ENCODE measurements around the gene ZNF682.
"Not testable (repeated sequence)": the region's sequence is repeated elsewhere in the genome, so short reads cannot be mapped to it uniquely, and the experiment has no call there.

The ZNF682 gene

GRCh38 chr19:20072936-20073335 is 33.6 kb upstream of the ZNF682 start:
- ChIA-PET POLR2A (ENCODE audit: low non-redundant PET) (no interaction called here), CTCF (no interaction called here)
- no peak overlapping the region for H3K27ac ChIP-seq
- TF ChIP-seq, protein P1, sequence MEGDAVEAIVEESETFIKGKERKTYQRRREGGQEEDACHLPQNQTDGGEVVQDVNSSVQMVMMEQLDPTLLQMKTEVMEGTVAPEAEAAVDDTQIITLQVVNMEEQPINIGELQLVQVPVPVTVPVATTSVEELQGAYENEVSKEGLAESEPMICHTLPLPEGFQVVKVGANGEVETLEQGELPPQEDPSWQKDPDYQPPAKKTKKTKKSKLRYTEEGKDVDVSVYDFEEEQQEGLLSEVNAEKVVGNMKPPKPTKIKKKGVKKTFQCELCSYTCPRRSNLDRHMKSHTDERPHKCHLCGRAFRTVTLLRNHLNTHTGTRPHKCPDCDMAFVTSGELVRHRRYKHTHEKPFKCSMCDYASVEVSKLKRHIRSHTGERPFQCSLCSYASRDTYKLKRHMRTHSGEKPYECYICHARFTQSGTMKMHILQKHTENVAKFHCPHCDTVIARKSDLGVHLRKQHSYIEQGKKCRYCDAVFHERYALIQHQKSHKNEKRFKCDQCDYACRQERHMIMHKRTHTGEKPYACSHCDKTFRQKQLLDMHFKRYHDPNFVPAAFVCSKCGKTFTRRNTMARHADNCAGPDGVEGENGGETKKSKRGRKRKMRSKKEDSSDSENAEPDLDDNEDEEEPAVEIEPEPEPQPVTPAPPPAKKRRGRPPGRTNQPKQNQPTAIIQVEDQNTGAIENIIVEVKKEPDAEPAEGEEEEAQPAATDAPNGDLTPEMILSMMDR (conservative IDR thresholded peaks at IDR 0.05; ENCODE audit: low read depth), result no peak
- DNase-seq (ENCODE audit: low spot score), result no peak

DNA sequence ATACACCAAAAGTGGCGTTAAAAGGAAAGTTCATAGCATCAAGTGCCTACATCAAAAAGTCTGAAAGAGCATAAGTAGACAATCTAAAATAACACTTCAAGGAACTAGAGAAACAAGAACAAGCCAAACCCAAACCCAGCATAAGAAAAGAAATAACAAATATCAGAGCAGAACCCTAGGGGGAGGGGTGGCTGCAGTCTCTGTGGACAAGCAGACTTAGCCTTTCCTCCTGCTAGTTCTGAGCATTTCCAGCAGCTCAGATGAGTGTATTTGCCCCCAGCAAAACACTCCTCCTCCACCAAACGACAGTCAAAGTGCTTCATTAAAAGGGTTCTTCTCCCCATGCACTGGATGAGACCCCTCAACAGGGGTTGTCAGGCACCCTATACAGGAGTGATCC is 31.4 kb upstream of the ZNF682 start:
- H3K27ac ChIP-seq, result no peak overlapping the region
- no peak for DNase-seq (ENCODE audit: low spot score)
- TF ChIP-seq, protein P1 (conservative IDR thresholded peaks at IDR 0.05; ENCODE audit: low read depth), result no peak
- CTCF ChIA-PET, result no interaction called here
- POLR2A ChIA-PET (ENCODE audit: low non-redundant PET), result no interaction called here

DNA sequence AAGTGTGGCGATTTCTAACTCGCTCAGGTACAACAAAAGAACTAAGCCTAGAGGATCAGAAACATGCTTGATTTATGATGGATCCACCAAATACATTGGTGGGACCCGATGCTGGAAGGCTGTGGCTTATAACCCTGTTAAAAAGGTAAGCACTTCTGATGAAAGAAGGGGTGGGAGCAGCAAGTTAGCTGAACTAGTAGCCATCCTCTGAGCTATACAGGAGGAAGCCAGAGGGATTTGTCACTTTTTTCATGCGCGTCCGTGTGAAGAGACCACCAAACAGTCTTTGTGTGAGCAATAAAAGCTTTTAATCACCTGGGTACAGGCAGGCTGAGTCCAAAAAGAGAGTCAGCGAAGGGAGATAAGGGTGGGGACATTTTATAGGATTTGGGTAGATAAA is 29.3 kb upstream of the ZNF682 start:
- DNase-seq (ENCODE audit: low spot score); POLR2A ChIA-PET (ENCODE audit: low non-redundant PET); CTCF ChIA-PET; H3K27ac ChIP-seq: not testable (repeated sequence)

DNA sequence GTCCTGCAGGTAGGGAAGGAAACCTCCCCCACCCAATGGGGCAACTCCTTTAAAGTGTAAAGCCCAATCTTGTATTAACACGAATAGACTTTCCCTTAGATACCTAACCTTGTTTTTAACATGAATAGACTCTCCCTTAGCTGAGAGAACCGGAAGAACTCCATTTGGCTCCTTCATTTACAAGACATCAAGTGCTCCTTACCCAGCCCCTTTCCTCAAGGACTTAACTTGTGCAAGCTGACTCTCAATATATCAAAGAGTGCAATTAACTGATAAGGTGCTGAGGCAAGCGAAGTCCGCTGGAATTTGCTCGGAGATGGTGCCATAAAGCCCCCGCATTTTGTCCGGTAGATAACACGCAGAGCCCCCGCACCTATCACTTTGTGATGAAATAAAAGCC is 28.6 kb upstream of the ZNF682 start:
- H3K27ac ChIP-seq, result no peak overlapping the region
- TF ChIP-seq, protein P1 (conservative IDR thresholded peaks at IDR 0.05; ENCODE audit: low read depth), result no peak
- ChIA-PET POLR2A (ENCODE audit: low non-redundant PET) (no interaction called here), CTCF (no interaction called here)
- no peak for DNase-seq (ENCODE audit: low spot score)

DNA sequence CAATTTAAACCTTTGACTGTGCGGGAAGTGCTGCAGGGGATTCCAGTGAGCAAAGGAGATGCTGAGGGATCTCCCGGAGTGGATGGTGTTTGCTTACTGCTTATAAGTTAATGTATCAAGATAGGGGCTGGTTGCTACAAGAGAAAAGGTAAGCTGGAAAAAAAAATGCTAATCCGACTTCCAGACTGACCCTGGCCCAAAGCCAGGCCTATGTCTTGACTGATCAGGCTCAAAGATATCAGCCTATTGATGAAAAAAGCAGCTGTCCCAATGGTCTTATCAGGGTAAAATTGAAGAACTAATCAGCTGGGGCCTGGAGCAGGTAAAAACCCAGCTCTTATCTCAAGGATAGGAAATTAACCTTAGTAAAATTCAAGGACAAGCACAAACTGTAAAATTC is 27.6 kb upstream of the ZNF682 start:
- no peak overlapping the region for H3K27ac ChIP-seq
- no peak for DNase-seq (ENCODE audit: low spot score)
- ChIA-PET POLR2A (ENCODE audit: low non-redundant PET) (no interaction called here), CTCF (no interaction called here)
- TF ChIP-seq, protein P1 (conservative IDR thresholded peaks at IDR 0.05; ENCODE audit: low read depth), result no peak

DNA sequence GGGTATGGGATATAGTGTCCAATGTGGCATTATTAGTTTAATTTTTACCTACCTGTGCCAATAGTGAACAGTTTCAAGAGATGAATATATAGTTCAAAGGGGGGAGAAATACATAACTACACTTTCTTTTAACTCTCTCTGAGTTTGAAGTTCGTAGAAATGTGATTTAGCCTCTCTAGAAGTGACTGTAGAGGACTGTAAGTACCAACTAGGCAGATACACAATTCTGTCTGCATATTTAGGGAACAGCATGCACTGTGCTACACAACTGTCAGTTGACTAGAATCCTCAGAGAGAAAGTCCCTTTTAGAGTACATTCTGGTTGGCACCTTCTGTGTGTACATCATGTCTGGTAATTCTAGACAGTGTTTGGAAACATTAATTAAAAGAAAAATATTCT is 21.0 kb upstream of the ZNF682 start:
- DNase-seq (ENCODE audit: low spot score), result no peak
- CTCF ChIA-PET, result no interaction called here
- TF ChIP-seq, protein P1 (conservative IDR thresholded peaks at IDR 0.05; ENCODE audit: low read depth), result no peak
- POLR2A ChIA-PET (ENCODE audit: low non-redundant PET), result no interaction called here
- no peak overlapping the region for H3K27ac ChIP-seq

GRCh38 chr19:20058738-20059137 is 19.4 kb upstream of the ZNF682 start:
- CTCF ChIA-PET; H3K27ac ChIP-seq; POLR2A ChIA-PET (ENCODE audit: low non-redundant PET); DNase-seq (ENCODE audit: low spot score): not testable (repeated sequence)
